ENCODE measurements around the gene C1orf216.

Gene C1orf216

GRCh38 chr1:35763201-35763600 is 44.5 kb upstream of the C1orf216 start:
- TF ChIP-seq ARNTL (CRISPR knock-in tag; IDR thresholded peaks at IDR 0.05; ENCODE audit: borderline replicate concordance, low read depth) (no peak), TCF4 (CRISPR knock-in tag; IDR thresholded peaks at IDR 0.05; ENCODE audit: borderline replicate concordance) (no peak), ESRRG (CRISPR knock-in tag; IDR thresholded peaks at IDR 0.05) (no peak), ZFP3 (CRISPR knock-in tag; IDR thresholded peaks at IDR 0.05) (no peak), ZC3H10 (CRISPR knock-in tag; IDR thresholded peaks at IDR 0.05) (no peak), ZNF565 (CRISPR knock-in tag; conservative IDR thresholded peaks at IDR 0.05; ENCODE audit: low read depth) (no peak), ZFP30 (CRISPR knock-in tag; IDR thresholded peaks at IDR 0.05) (no peak), CSRNP3 (CRISPR knock-in tag; IDR thresholded peaks at IDR 0.05) (no peak), TOX (CRISPR knock-in tag; IDR thresholded peaks at IDR 0.05; ENCODE audit: borderline replicate concordance) (no peak), OSR1 (CRISPR knock-in tag; IDR thresholded peaks at IDR 0.05) (no peak), POU6F1 (CRISPR knock-in tag; IDR thresholded peaks at IDR 0.05; ENCODE audit: borderline replicate concordance, low read depth) (no peak), RARB (CRISPR knock-in tag; IDR thresholded peaks at IDR 0.05) (no peak), PPARA (CRISPR knock-in tag; IDR thresholded peaks at IDR 0.05; ENCODE audit: borderline replicate concordance) (no peak), TSHZ2 (CRISPR knock-in tag; IDR thresholded peaks at IDR 0.05) (no peak), ISL1 (CRISPR knock-in tag; IDR thresholded peaks at IDR 0.05) (no peak), ZNF70 (CRISPR knock-in tag; IDR thresholded peaks at IDR 0.05) (no peak)
- no peak for ATAC-seq

GRCh38 chr1:35762141-35762540 is 43.5 kb upstream of the C1orf216 start:
- no peak for ATAC-seq
- TF ChIP-seq ZFP30 (CRISPR knock-in tag; IDR thresholded peaks at IDR 0.05) (no peak), ZNF70 (CRISPR knock-in tag; IDR thresholded peaks at IDR 0.05) (no peak), TOX (CRISPR knock-in tag; IDR thresholded peaks at IDR 0.05; ENCODE audit: borderline replicate concordance) (no peak), ZNF8 (CRISPR knock-in tag; IDR thresholded peaks at IDR 0.05) (no peak), CREB5 (CRISPR knock-in tag; IDR thresholded peaks at IDR 0.05; ENCODE audit: low read depth) (no peak), TCF4 (CRISPR knock-in tag; IDR thresholded peaks at IDR 0.05; ENCODE audit: borderline replicate concordance) (no peak), BACH2 (CRISPR knock-in tag; IDR thresholded peaks at IDR 0.05; ENCODE audit: borderline replicate concordance) (no peak), CSDC2 (CRISPR knock-in tag; IDR thresholded peaks at IDR 0.05) (no peak), ZFP3 (CRISPR knock-in tag; IDR thresholded peaks at IDR 0.05) (no peak), ESRRG (CRISPR knock-in tag; IDR thresholded peaks at IDR 0.05) (no peak), TSHZ2 (CRISPR knock-in tag; IDR thresholded peaks at IDR 0.05) (no peak), GLIS3 (CRISPR knock-in tag; IDR thresholded peaks at IDR 0.05) (no peak), RARB (CRISPR knock-in tag; IDR thresholded peaks at IDR 0.05) (no peak), PPARA (CRISPR knock-in tag; IDR thresholded peaks at IDR 0.05; ENCODE audit: borderline replicate concordance) (no peak), ARNTL (CRISPR knock-in tag; IDR thresholded peaks at IDR 0.05; ENCODE audit: borderline replicate concordance, low read depth) (no peak), ZC3H10 (CRISPR knock-in tag; IDR thresholded peaks at IDR 0.05) (no peak), ZNF565 (CRISPR knock-in tag; conservative IDR thresholded peaks at IDR 0.05; ENCODE audit: low read depth) (no peak), CSRNP3 (CRISPR knock-in tag; IDR thresholded peaks at IDR 0.05) (no peak)

All from SK-N-SH treated with all-trans-retinoic acid at 6 μM for 48 hours (cell line).